DMS114 treated with DMSO at 0.1 percent for 48 hours (cell line): ENCODE data around the gene CDC37L1.

ENCODE experiments used
- DNase-seq: peaks from one replicate; lab custom pipeline; 2025; ENCODE audit not compliant: unreplicated experiment; lab: John Stamatoyannopoulos, UW

The CDC37L1 gene

DNA sequence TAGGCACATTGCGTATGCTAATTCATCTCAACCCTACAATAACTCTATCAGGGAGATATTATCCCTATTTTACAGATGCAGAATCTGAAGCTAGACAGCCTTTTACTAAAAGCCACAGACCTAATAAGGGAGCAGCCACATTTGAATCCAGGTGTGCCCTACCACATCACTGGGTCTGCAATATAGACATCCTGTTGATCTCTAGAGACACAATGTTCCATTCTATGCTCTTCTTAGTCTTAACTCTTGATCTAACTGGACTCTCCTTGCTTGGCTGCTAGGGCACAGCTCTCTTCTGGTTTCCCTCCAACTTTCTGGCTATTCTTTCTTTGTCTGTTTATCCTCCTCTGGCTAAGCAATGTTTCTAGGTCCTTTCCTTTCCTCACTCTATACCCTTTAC, 11.7 kb upstream of the CDC37L1 start:
- DNase-seq, result no peak

DNA sequence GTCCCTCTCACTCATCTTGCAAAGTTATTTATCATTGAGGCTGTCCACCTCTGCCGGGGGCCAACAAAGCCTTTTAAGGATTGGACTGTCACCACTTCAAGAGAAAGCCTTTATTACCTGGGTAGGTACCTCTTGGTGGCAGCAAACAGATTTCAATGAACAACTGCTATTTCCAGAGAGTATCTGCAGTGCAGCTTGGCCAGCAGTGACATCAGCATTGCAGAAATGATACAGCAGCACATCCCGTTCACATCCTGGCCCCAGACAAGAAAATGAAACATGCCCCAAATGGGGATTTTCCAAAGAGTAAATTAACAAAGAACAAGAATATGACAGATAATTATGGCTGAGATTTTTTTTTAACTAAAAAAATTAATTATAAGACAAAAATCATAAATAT, 10.8 kb upstream of the CDC37L1 start:
- DNase-seq, result no peak

DNA sequence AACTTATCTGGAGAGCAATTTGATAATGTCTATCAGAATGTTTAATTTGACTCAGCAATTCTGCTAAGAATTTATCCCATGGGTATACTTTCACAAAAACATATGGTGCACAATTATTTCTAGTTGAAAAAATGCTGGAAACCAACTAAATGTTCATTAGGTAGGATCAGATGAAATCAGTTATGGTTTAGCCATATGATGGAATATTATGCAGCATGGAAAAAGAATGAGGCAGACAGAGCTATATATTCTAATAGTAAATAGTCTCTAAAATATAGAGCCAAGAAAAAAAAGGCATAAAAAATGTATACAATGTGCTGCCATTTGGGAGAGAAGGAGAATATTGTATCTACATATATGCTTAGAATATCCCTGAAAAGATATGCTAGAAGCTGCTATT, 9.5 kb upstream of the CDC37L1 start:
- DNase-seq, result no peak

DNA sequence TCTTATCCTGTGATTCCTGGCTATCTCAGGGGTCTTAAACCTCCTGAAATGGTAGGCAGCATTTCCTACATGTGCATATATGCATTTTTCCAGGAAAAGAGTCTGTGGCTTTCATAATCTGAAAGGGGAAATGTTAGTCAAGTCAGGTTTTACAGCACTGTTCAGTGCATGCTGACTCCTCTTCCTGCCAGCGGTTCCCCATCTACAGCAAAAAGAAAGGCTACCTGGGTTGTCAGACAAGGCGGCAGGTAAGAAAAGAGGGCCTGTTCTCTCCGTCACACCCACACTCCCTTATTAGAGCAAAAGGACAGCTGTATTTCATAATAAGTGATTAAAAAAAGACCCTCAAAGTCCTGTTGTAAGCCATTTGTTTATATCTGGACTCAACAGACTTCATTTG, 8.8 kb upstream of the CDC37L1 start:
- no peak for DNase-seq

DNA sequence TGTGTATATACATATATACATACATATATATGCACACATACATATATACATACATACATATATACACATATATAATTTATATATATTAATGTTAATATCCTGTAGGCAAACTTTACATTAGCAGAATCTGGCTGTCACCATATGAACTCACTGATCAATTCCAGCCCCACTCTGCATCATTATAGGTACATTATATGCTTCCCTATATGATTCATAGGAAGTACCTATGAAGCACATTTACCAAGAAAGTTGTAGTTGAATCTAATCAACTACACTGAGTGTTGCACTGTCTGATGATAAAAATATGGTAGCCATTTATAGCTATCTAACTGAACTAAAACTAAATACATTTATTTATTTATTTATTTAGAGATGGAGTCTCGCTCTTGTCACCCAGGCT, 7.6 kb upstream of the CDC37L1 start:
- no peak for DNase-seq

DNA sequence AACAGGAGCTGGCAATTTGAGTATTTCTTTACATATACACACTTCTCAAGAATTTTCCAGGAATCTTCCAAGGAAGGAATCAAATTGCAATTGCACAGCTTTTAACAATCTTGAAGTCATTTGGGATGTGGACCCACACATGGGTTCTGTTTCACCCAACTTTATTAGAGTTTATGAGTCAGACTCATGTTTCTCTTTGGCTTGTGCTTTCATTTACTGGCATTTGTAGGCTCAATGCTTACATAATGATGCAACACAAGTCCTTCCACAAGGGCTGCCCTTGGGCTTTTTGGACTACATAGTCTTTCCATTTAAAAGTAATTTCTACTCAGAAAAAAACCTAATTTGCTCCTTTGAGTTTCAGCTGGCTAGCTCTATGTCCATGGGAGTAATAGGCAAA, 4.6 kb upstream of the CDC37L1 start:
- DNase-seq, result no peak

DNA sequence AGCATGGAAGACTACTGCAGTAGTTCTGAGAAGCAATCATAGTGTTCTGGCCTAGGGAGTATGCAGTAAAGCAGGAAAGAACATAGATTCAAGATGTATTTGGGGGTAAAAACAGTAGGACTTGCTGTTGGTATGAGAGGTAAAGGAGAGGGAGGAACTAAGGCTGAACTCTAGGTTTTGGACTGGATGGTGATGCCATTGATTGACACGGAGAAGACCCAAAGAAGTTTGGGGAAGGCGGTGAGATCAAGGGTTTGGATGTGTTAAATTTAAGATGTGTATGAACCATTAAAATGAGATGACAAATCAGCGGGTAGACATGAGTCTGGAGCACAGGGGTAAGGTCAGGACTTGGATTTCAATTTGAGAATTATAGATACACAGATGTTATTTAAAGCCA, 2.0 kb upstream of the CDC37L1 start:
- no peak for DNase-seq

DNA sequence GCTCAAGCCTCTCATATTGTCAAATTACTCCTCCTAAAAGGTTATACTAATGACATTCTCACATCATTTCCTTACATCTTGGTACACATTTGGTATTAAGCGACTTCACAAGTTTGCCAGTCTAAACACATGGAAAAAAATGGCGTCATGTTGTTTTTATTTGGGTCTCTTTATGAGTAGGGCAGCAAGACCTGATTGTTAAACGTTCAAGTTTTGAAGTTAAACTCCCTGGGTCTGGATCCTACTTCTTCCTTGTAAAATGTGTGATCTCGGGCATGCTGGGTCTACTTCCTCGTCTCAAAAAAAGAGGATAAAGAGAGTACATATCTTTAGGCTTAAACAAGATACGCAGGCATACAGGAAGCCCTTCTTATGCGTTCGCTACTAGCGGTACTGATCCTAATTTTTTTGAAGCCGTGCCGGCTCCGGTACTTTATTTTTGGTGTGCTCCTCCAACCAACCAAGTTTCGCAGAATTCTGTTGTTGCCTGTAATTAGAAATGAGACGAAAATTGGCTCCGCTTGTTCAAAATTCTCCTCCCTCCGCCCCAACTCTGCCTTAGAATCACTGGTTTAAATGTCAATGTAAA, 596 bp upstream of the CDC37L1 start:
- DNase-seq, result no peak

DNA sequence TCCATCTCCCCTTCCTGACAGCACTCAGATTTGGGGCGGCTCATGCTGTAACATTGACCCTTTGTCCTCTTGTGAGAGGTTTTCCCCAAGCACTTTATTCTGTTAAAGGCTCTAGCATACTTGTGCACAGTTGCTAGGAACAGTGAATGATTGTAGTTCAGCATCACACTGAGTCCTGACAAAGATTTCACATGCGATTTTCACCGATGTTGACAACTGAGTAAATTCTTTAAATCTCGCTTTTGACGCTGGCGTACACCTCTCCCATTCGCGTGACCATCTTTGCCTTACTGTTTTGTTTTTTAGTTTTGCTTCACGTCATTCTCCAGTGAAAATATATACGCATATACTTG, 780 bp downstream of the CDC37L1 start:
- no peak for DNase-seq

DNA sequence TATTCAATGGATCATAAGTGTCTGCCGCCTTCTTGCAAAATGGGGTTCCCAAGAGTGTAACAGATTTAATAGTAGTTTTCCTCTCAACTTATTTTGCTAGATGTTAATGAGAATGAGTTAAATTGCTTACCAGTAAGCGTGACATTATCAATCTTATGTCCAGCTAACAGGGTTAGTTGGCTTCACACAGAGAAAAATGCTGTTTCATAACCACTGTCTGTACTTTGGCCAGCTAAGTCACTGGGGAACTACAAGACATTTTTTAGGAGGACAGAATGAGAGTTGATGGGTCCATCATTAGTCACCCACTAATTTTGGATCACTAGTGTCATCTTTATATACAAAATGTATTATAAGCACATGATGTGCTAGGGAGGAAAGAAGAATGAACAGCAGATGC, 1.4 kb downstream of the CDC37L1 start:
- DNase-seq, result no peak

DNA sequence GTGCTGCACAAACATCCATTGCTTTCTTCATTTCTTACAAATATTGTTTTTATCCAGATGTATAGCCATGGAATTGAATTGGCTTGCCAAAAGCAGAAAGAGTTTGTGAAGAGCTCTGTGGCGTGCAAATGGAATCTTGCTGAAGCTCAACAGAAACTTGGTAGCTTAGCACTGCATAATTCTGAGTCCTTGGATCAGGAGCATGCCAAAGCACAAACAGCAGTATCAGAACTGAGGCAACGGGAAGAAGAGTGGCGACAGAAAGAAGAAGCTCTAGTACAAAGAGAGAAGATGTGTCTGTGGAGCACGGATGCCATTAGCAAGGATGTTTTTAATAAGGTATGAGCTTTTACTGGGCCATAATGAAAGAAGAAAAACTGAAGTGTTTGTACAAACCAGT, 5.5 kb downstream of the CDC37L1 start:
- DNase-seq, result no peak

DNA sequence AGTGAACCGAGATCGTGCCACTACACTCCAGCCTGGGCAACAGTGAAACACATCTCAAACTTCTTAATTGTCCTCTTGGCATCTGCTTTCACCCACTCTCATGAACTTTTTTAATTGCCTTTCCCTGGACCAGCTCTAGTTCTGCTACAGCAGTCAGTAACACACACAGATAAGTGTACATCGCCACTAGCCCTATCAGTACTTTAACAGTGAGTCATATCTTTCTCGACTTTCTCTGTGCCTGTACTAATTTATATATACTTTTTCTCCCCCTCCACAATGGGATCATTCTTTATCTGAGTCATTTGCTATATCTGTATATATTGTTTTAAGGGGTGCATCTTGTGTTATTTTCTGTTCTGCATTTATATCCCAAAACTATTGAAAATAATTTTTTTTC, 6.7 kb downstream of the CDC37L1 start:
- no peak for DNase-seq

DNA sequence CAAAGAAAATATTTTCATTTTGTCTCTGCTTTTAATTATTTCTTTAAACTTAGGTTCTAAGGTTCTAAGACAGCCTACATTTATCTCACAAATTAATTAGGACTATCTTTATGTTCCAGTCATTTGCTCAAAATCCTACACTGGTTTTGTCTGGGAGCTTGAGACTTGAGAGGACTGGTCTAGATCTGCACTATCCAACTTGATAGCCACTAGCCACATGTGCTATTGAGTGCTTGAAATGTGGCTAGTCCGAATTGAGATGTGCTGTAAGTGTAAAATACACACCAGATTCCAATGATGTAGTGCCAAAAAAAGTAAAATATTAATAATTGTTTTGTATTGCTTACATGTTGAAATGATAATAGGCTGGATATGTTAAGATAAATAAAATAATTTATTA, 7.2 kb downstream of the CDC37L1 start:
- DNase-seq, result no peak

DNA sequence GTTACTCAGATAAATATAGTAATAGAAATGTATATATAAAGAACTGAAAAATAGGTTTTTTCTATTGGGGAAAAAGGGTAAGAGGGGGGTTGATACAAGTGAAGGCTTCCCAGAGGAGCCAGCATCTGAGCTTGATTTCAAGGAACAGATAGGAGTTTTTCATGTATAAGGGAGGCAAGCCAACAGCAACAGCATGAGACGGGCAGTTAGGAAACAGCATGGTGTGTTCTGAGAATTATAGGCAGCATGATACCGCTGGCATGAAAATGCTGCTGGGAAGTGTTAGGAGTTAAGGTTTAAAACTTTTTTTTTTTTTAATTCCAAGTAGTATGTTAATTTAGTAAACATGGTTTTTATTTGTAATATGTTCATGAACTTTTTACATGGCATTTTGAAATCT, 9.7 kb downstream of the CDC37L1 start:
- DNase-seq, result no peak

DNA sequence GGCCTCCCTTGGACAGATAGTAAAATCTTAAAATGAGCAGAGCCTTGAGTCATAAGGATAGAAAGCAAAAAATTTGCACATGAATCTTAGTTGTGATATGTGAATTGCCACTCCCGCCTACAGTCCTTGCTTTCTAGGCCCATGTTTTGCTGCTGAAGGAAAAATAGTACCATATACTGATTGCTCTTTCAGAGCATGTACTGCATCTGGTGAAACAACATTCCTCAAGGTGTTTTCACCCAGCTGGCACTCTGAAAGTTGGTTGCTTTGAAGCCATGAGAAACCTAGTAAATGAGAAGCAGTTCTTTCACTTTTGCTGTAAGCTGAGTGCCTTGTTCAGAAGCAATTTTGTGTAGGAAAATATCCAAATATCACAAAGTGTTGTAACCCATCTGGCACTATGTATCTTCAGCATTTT, 10.3 kb downstream of the CDC37L1 start:
- no peak for DNase-seq

DNA sequence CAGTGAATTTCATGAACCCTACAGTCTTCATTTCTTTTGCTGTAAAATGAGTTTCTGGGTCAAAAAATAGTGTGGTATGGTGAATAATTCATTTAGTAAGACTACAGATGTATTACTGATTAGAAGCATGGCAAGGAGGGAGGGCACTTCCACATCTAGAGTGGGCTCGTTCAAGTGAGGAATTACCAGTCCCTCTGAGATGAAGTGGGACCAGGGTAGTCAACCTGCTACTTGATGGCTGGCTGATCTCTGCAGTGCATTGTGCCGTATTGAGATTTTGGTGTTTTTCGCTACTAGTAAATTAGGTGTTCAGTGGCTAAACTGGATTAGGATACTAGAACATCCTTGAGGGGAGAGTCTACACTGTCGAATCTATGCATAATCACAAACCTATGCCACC, 10.8 kb downstream of the CDC37L1 start:
- no peak for DNase-seq

DNA sequence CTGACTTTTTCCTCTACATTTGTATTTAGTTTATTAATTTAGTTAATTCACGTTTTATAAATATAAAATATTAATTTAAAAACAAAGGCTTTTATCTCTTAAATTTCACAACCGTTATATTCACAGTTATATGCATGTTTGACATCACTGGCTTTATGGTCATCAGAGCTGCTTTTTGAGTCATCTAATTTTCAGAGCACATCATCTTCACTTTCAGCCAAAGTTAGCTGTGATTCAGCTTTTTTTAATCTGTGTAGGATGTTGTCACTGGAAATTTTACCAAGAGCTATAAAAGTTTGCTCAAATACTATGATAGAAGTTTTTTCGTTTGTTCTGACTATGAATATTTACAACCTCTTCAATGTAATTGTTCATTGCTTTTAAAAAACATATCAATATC, 12.4 kb downstream of the CDC37L1 start:
- no peak for DNase-seq

DNA sequence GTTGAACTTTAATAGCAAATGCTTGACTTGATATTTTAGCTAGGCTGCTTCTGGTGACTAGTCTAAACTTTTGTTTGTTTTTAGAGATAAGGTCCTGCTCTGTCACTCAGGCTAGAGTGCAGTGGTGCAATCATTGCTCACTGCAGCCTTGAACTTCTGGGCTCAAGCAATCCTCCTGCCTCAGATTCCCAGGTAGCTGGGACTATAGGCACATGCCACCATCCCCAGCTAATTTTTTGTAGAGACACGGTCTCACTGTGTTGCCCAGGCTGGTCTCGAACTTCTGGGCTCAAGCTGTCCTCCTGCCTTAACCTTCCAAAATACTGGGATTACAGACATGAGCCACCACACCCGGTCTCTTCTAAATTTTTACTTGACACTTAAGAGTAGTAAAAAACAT, 20.7 kb downstream of the CDC37L1 start:
- no peak for DNase-seq

DNA sequence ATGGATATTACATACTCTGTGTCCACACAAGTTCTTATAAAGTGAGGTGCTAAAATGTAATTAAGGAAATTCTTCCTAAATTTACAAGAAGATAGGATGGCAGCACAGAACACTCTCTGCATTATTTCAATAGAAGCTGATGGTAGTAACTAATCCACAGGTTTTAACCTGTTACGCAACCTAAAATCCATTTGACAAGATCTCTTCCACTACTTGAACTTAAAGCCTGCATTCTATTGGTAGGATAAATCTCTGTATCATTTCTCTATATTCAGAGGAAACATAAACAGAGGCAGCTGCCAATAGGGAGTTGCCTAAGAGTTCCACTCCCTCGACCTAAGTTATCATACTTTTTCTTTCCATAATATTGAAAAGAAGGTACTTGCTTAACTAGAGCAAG, 21.6 kb downstream of the CDC37L1 start:
- DNase-seq, result no peak

DNA sequence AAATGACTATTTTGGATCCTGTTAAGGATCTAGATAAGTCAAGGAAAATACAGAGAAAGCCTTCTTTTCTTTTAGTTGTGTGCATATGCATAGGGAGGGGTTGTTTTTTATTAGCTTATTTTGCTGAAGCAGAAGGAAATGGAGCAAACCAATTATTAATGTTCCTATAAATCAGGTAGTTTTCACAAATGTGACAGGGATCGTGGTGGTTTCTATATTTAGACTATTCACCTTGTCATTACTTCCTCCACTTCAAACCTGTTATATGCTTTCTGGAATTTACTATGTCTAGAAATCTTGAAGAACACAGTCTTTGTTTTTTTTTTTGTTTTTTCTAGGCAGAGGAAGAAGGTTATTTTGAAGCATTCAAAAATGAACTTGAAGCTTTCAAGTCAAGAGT, 22.2 kb downstream of the CDC37L1 start:
- no peak for DNase-seq

DNA sequence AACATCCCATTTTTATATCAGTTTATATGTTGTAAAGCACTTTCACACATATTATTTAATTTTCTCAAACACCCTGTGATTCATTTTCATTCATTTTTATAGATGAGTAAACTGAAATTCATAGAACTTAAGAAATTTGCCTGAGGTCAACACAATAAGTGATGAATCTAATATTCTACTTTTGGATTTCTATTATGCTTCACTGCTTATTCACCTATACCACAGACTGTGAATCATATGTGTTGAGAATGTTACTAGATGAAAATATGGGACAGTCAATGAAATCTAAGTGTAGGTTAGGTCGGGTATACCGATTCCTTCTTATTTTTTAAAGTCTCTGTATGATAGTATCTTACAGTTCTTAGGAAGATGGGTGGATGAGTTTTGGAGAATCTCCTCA, 24.8 kb downstream of the CDC37L1 start:
- no peak for DNase-seq

DNA sequence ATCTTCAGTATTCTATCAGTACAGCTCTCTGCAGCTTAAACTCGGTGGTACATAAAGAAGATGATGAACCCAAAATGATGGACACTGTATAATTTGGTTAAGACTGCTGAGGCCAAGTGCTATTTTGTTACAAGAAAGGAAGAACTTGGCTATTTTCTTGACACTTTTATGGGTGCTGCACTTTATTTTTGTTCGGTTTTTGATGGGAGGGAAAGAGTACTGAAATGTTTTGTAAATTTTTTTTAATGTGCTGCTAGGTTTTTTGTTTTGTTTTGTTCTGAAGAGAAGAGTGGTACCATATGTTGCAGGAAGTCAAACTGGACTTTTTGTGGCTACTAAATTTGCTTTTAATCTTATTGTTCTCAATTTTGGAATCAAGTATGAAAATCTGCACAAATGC, 26.7 kb downstream of the CDC37L1 start:
- no peak for DNase-seq

DNA sequence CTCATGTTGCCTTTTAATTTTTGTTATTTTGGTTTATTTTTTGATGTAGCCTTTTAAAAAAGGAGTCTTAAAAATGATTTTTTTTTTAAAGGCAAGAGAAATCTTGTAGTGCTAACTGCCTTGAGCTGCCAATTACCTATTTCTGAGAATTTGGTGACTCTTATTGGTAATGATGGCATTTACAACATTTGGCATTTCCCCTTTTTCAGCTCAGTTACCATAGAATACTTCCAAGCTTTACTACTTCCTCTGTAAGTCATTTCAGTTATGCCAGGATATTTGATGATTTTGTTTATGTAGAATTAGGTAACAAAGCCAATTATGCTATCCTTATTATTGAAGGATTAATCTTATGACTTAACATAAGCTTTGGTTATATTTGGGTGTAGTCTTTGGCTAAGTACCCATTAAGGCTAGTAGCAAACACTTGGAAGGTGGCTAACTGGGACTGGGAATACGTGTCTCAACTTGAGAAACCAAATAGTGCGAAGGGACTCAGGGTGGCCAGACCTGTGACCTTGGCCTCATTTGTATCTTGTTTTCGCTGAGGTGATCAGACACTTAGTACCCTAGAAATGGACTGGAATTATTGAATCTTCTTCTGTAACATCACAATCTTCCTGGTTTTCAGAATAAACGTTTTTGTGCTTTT, 27.7 kb downstream of the CDC37L1 start:
- no peak for DNase-seq
